ENCODE measurements around the gene LMTK3.
"Not testable (repeated sequence)": the region's sequence is repeated elsewhere in the genome, so short reads cannot be mapped to it uniquely, and the experiment has no call there.

The LMTK3 gene

GRCh38 chr19:48548253-48548911 is 36.7 kb upstream of the LMTK3 start:
- Mint-ChIP-seq H3K4me3 (no peak overlapping the region), H3K27ac (no peak overlapping the region), H3K27me3 (peaks cover 3% of the 10 kb centered on the region)

GRCh38 chr19:48547722-48548121 is 36.1 kb upstream of the LMTK3 start:
- H3K36me3 Mint-ChIP-seq (ENCODE audit: low read depth) = no peaks in the 10 kb centered on the region
- no peaks in the 10 kb centered on the region for H3K4me1 Mint-ChIP-seq (ENCODE audit: low read depth)
- H3K9me3 Mint-ChIP-seq = no peaks in the 10 kb centered on the region
- no peak overlapping the region for H3K27ac Mint-ChIP-seq
- H3K27me3 Mint-ChIP-seq = peaks cover 3% of the 10 kb centered on the region
- no peak overlapping the region for H3K4me3 Mint-ChIP-seq

More at GRCh38 chr19:48548253-48548911, 36.7 kb upstream of the LMTK3 start:
- Mint-ChIP-seq H3K4me1 (ENCODE audit: low read depth) (no peaks in the 10 kb centered on the region), H3K36me3 (ENCODE audit: low read depth) (no peaks in the 10 kb centered on the region), H3K9me3 (no peaks in the 10 kb centered on the region)

- no peaks in the 10 kb centered on the region for H3K36me3 Mint-ChIP-seq (ENCODE audit: low read depth)
- H3K4me1 Mint-ChIP-seq (ENCODE audit: low read depth) = no peaks in the 10 kb centered on the region
- no peak overlapping the region for H3K27ac Mint-ChIP-seq
- peaks cover 3% of the 10 kb centered on the region for H3K27me3 Mint-ChIP-seq
- H3K9me3 Mint-ChIP-seq = no peaks in the 10 kb centered on the region
- H3K4me3 Mint-ChIP-seq = no peak overlapping the region
Measured at GRCh38 chr19:48544856-48545750, 33.5 kb upstream of the LMTK3 start.

GRCh38 chr19:48543121-48543710 is 31.6 kb upstream of the LMTK3 start:
- H3K9me3 Mint-ChIP-seq = no peaks in the 10 kb centered on the region
- H3K27me3 Mint-ChIP-seq = peaks cover 3% of the 10 kb centered on the region
- no peaks in the 10 kb centered on the region for H3K4me1 Mint-ChIP-seq (ENCODE audit: low read depth)
- H3K27ac Mint-ChIP-seq = no peak overlapping the region
- no peak overlapping the region for H3K4me3 Mint-ChIP-seq
- no peaks in the 10 kb centered on the region for H3K36me3 Mint-ChIP-seq (ENCODE audit: low read depth)

- no peak overlapping the region for H3K4me3 Mint-ChIP-seq
Measured at GRCh38 chr19:48541813-48542212, 30.2 kb upstream of the LMTK3 start.

GRCh38 chr19:48540110-48540509 is 28.5 kb upstream of the LMTK3 start:
- no peak overlapping the region for H3K4me3 Mint-ChIP-seq
- H3K9me3 Mint-ChIP-seq = no peaks in the 10 kb centered on the region

More at GRCh38 chr19:48541813-48542212, 30.2 kb upstream of the LMTK3 start:
- no peaks in the 10 kb centered on the region for H3K36me3 Mint-ChIP-seq (ENCODE audit: low read depth)
- H3K9me3 Mint-ChIP-seq = no peaks in the 10 kb centered on the region
- H3K27me3 Mint-ChIP-seq = peaks cover 3% of the 10 kb centered on the region
- no peaks in the 10 kb centered on the region for H3K4me1 Mint-ChIP-seq (ENCODE audit: low read depth)
- no peak overlapping the region for H3K27ac Mint-ChIP-seq

GRCh38 chr19:48539503-48540096 is 28.0 kb upstream of the LMTK3 start:
- Mint-ChIP-seq H3K36me3 (ENCODE audit: low read depth) (no peaks in the 10 kb centered on the region), H3K4me1 (ENCODE audit: low read depth) (no peaks in the 10 kb centered on the region), H3K4me3 (no peak overlapping the region), H3K27me3 (no peaks in the 10 kb centered on the region), H3K27ac (no peak overlapping the region), H3K9me3 (no peaks in the 10 kb centered on the region)

More at GRCh38 chr19:48540110-48540509, 28.5 kb upstream of the LMTK3 start:
- no peaks in the 10 kb centered on the region for H3K27me3 Mint-ChIP-seq
- no peaks in the 10 kb centered on the region for H3K4me1 Mint-ChIP-seq (ENCODE audit: low read depth)
- H3K36me3 Mint-ChIP-seq (ENCODE audit: low read depth) = no peaks in the 10 kb centered on the region
- H3K27ac Mint-ChIP-seq = no peak overlapping the region

GRCh38 chr19:48538057-48538456 is 26.4 kb upstream of the LMTK3 start:
- H3K4me3 Mint-ChIP-seq; H3K9me3 Mint-ChIP-seq; H3K4me1 Mint-ChIP-seq (ENCODE audit: low read depth); H3K27ac Mint-ChIP-seq; H3K36me3 Mint-ChIP-seq (ENCODE audit: low read depth); H3K27me3 Mint-ChIP-seq: not testable (repeated sequence)

GRCh38 chr19:48537541-48537940 is 25.9 kb upstream of the LMTK3 start:
- no peaks in the 10 kb centered on the region for H3K36me3 Mint-ChIP-seq (ENCODE audit: low read depth)
- no peak overlapping the region for H3K4me3 Mint-ChIP-seq
- H3K27ac Mint-ChIP-seq = no peak overlapping the region
- no peaks in the 10 kb centered on the region for H3K27me3 Mint-ChIP-seq
- H3K4me1 Mint-ChIP-seq (ENCODE audit: low read depth) = no peaks in the 10 kb centered on the region
- H3K9me3 Mint-ChIP-seq = no peaks in the 10 kb centered on the region

GRCh38 chr19:48533770-48534169 is 22.1 kb upstream of the LMTK3 start:
- Mint-ChIP-seq H3K9me3 (no peaks in the 10 kb centered on the region), H3K27me3 (peaks cover 3% of the 10 kb centered on the region), H3K4me1 (ENCODE audit: low read depth) (no peaks in the 10 kb centered on the region), H3K27ac (no peak overlapping the region), H3K36me3 (ENCODE audit: low read depth) (no peaks in the 10 kb centered on the region), H3K4me3 (no peak overlapping the region)

- H3K9me3 Mint-ChIP-seq = peaks cover 14% of the 10 kb centered on the region
- H3K36me3 Mint-ChIP-seq (ENCODE audit: low read depth) = no peaks in the 10 kb centered on the region
- H3K27me3 Mint-ChIP-seq = peaks cover 3% of the 10 kb centered on the region
- H3K4me1 Mint-ChIP-seq (ENCODE audit: low read depth) = no peaks in the 10 kb centered on the region
- no peak overlapping the region for H3K4me3 Mint-ChIP-seq
- no peak overlapping the region for H3K27ac Mint-ChIP-seq
Measured at GRCh38 chr19:48530770-48531169, 19.1 kb upstream of the LMTK3 start.

- Mint-ChIP-seq H3K36me3 (ENCODE audit: low read depth) (no peaks in the 10 kb centered on the region), H3K27me3 (peaks cover 3% of the 10 kb centered on the region), H3K27ac (no peak overlapping the region), H3K9me3 (peaks cover 14% of the 10 kb centered on the region), H3K4me1 (ENCODE audit: low read depth) (no peaks in the 10 kb centered on the region), H3K4me3 (no peak overlapping the region)
Measured at GRCh38 chr19:48530066-48530720, 18.6 kb upstream of the LMTK3 start.

- Mint-ChIP-seq H3K27me3 (peaks cover 3% of the 10 kb centered on the region), H3K9me3 (peaks cover 21% of the 10 kb centered on the region), H3K27ac (no peak overlapping the region)
Measured at GRCh38 chr19:48529156-48529555, 17.5 kb upstream of the LMTK3 start.

GRCh38 chr19:48524732-48525131 is 13.1 kb upstream of the LMTK3 start:
- Mint-ChIP-seq H3K4me1 (ENCODE audit: low read depth) (no peaks in the 10 kb centered on the region), H3K9me3 (peaks cover 23% of the 10 kb centered on the region), H3K36me3 (ENCODE audit: low read depth) (peaks cover 4% of the 10 kb centered on the region), H3K27ac (no peak overlapping the region), H3K4me3 (no peak overlapping the region), H3K27me3 (no peaks in the 10 kb centered on the region)

More at GRCh38 chr19:48529156-48529555, 17.5 kb upstream of the LMTK3 start:
- no peak overlapping the region for H3K4me3 Mint-ChIP-seq
- no peaks in the 10 kb centered on the region for H3K4me1 Mint-ChIP-seq (ENCODE audit: low read depth)
- H3K36me3 Mint-ChIP-seq (ENCODE audit: low read depth) = peaks cover 4% of the 10 kb centered on the region
